DND-41 (cell line): ENCODE results near the gene WNT3.

Experiments used
- ATAC-seq: fragments of 200-7000 bp; cut with Tn5 transposase; 3 replicates; pipeline ENCODE4 v1.9.1; 2021; ENCODE audit warnings: low read depth; ENCODE audit not compliant: insufficient read depth
- DNase-seq: peaks from one replicate; pipeline ENCODE4 v3.0.0-alpha.2; 2020
- H2AFZ ChIP-seq: 2 replicates; pipeline ENCODE4 v1.6.0; 2012; ENCODE audit warnings: low read depth, low read length
- H3K27ac ChIP-seq: 2 replicates; pipeline ENCODE4 v1.5.1; 2012; ENCODE audit warnings: low read length, inconsistent platforms
- H3K27me3 ChIP-seq: fragments of 200-600 bp; sonication (generic); 2 replicates; pipeline ENCODE4 v1.6.0; 2012; ENCODE audit warnings: low read length, mild to moderate bottlenecking, inconsistent platforms; ENCODE audit not compliant: insufficient read depth, poor library complexity
- H3K36me3 ChIP-seq: 2 replicates; pipeline ENCODE4 v1.5.1; 2012; ENCODE audit warnings: low read length, inconsistent platforms; ENCODE audit not compliant: insufficient read depth
- H3K4me1 ChIP-seq: 2 replicates; pipeline ENCODE4 v1.5.1; 2012; ENCODE audit warnings: mild to moderate bottlenecking, low read length; ENCODE audit not compliant: insufficient read depth
- H3K4me2 ChIP-seq: 2 replicates; pipeline ENCODE4 v1.6.0; 2012; ENCODE audit warnings: mild to moderate bottlenecking, moderate library complexity, low read length, inconsistent platforms; ENCODE audit not compliant: insufficient read depth
- H3K4me3 ChIP-seq, 2 experiments: fragments of 200-600 bp in 1 of 2; shearing (Covaris generic) in 1 of 2; 2 replicates each; pipeline ENCODE4 v1.5.1; 2012 to 2016; ENCODE audit warnings: inconsistent platforms in 2 of 2, low read length in 2 of 2, mild to moderate bottlenecking in 2 of 2, low read depth in 1 of 2, moderate library complexity in 1 of 2
- H3K79me2 ChIP-seq: 2 replicates; pipeline ENCODE4 v1.6.0; 2012; ENCODE audit warnings: low read length, inconsistent platforms; ENCODE audit not compliant: insufficient read depth
- H3K9ac ChIP-seq: 2 replicates; pipeline ENCODE4 v1.6.0; 2012; ENCODE audit warnings: low read depth, mild to moderate bottlenecking, inconsistent platforms, low read length, moderate library complexity
- H3K9me3 ChIP-seq: 2 replicates; pipeline ENCODE4 v1.5.1; 2012; ENCODE audit warnings: low read length, moderate library complexity, mild to moderate bottlenecking, inconsistent platforms; ENCODE audit not compliant: insufficient read depth, severe bottlenecking
- H4K20me1 ChIP-seq: 2 replicates; pipeline ENCODE4 v1.6.0; 2012; ENCODE audit warnings: low read length; ENCODE audit not compliant: insufficient read depth
- EZH2 ChIP-seq: IDR thresholded peaks from 3 replicates; pipeline ENCODE4 v1.6.1; 2012; ENCODE audit warnings: borderline replicate concordance, low read depth, mild to moderate bottlenecking, moderate library complexity, low read length, inconsistent platforms; ENCODE audit not compliant: severe bottlenecking
- TF ChIP-seq, protein P1 (sequence below): IDR thresholded peaks from 2 replicates; pipeline ENCODE4 v1.5.1; 2012; ENCODE audit warnings: borderline replicate concordance, low read length, moderate library complexity, mild to moderate bottlenecking; ENCODE audit not compliant: poor library complexity, severe bottlenecking; ENCODE audit errors: extremely low read depth

Gene WNT3

DNA sequence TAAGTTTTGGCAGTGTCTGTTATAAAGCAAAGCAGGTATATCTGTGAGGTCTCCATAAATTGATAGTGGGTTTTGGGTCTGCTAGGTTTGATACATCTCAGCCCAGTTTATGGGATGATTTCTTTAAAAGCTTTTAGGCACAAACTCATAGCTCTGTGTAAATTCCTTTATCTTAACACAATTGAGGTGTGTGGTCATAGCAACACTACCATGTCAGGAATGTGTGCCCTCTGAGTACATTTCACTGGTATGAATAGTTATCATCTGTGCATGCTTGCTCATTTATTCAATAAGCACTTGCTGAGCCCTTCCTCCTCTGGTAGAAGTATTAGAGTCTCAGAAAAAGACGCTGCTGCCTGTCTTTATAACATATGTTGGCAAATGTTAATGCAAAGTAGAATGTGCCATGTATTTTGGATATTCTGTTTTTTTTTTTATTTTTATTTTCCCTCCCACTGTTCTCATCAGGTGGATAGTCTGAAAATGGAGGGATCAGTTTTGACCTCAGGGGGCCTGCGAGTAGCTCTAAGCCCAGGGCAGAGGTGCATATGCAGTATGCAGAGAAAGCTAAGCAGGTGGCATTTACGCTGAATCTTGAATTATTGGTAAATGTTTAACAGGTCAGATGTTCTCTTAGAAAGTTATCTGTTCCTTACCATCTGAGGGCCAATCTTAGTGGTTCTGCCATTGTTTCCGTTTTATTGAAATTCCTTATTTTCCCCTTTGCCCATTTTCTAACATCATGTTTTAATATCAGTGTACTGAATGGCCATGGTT lies 90.7 kb downstream of the WNT3 start:
- H4K20me1 ChIP-seq: no peaks in the 10 kb centered on the region
- H3K4me1 ChIP-seq: no peaks in the 10 kb centered on the region
- H3K4me3 ChIP-seq: no peak overlapping the region
- no peaks in the 10 kb centered on the region for H3K9me3 ChIP-seq
- no peak for DNase-seq
- peaks cover 21% of the 10 kb centered on the region for H3K36me3 ChIP-seq
- no peak overlapping the region for H2AFZ ChIP-seq
- TF ChIP-seq EZH2: no peak
- TF ChIP-seq, protein P1, sequence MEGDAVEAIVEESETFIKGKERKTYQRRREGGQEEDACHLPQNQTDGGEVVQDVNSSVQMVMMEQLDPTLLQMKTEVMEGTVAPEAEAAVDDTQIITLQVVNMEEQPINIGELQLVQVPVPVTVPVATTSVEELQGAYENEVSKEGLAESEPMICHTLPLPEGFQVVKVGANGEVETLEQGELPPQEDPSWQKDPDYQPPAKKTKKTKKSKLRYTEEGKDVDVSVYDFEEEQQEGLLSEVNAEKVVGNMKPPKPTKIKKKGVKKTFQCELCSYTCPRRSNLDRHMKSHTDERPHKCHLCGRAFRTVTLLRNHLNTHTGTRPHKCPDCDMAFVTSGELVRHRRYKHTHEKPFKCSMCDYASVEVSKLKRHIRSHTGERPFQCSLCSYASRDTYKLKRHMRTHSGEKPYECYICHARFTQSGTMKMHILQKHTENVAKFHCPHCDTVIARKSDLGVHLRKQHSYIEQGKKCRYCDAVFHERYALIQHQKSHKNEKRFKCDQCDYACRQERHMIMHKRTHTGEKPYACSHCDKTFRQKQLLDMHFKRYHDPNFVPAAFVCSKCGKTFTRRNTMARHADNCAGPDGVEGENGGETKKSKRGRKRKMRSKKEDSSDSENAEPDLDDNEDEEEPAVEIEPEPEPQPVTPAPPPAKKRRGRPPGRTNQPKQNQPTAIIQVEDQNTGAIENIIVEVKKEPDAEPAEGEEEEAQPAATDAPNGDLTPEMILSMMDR: no peak
- H3K4me2 ChIP-seq: no peak overlapping the region
- ATAC-seq: no peak
- no peak overlapping the region for H3K27ac ChIP-seq
- H3K27me3 ChIP-seq: no peaks in the 10 kb centered on the region
- H3K79me2 ChIP-seq: no peaks in the 10 kb centered on the region
- no peak overlapping the region for H3K9ac ChIP-seq

DNA sequence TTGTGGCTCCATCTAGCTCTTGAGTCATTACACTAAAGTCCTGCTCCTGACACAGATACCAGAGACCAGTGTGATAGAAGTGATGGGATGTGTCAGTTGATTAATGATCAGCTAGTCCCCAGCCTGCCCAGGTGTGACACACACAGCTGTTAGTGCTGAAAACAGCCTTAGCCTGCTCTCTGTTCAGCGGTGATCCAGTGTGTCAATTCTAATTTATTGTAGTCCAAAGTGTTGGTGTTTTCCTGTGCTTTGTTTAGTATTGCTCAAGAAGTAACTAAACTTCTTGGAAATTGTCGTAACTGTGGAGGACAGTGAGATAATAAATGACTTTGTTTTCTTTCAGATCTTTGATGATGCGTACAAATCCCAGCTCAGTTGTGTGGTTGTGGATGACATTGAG lies 92.3 kb downstream of the WNT3 start:
- Histone ChIP-seq H3K27ac (no peak overlapping the region), H4K20me1 (no peaks in the 10 kb centered on the region), H3K4me2 (no peak overlapping the region), H3K4me1 (no peaks in the 10 kb centered on the region), H3K27me3 (no peaks in the 10 kb centered on the region), H3K4me3 (no peak overlapping the region), H3K79me2 (no peaks in the 10 kb centered on the region), H3K9me3 (no peaks in the 10 kb centered on the region), H3K36me3 (peaks cover 21% of the 10 kb centered on the region; the same call in 1 of the 2 replicates), H2AFZ (no peak overlapping the region), H3K9ac (no peak overlapping the region)
- no peak for DNase-seq
- TF ChIP-seq, protein P1: no peak
- TF ChIP-seq EZH2: no peak
- ATAC-seq: no peak

DNA sequence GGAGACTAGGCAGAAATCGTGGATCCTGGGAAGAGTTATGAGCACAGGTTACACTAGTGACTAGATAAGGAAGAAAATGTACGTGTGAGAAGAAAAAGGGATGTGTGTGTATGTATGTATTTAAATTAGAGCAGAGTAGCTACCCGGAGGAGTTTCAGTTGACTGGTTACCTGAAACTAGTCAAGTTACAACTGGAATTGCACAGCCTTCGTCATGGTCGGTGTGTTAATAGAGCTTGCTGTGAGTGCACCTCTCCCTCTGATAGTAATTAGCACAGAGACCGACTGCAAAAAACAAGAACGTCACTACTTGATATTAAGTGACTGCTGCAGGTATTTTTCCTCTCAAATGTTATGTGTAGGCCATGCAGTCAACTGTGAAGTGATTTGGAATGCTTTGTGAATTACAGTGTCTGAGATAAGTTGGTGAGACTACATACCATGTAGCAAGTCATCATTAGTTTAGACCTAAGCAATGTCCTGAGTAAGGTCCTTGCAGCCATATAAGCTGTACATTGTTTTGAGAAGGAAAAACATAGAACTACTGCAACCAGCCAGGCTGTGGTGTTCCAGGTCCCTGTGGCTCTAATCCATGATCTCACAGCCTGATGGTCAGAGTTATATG lies 95.7 kb downstream of the WNT3 start:
- Histone ChIP-seq H3K27me3 (no peaks in the 10 kb centered on the region), H3K36me3 (peaks cover 11% of the 10 kb centered on the region), H4K20me1 (no peaks in the 10 kb centered on the region), H3K79me2 (no peaks in the 10 kb centered on the region), H3K9me3 (no peaks in the 10 kb centered on the region), H3K4me1 (no peaks in the 10 kb centered on the region), H3K27ac (no peak overlapping the region), H2AFZ (no peak overlapping the region), H3K4me2 (no peak overlapping the region), H3K4me3 (no peak overlapping the region), H3K9ac (no peak overlapping the region)
- DNase-seq (no peak), ATAC-seq (no peak)
- TF ChIP-seq, protein P1: no peak
- no peak for TF ChIP-seq EZH2
